HepG2 (cell line): ENCODE data around the gene IRF7. TPM values are rescaled to one million over a fixed set of nuclear protein-coding genes. Genes with fewer than 3 reads are reported as not detected.

Experiments
- ASH2L ChIP-seq: fragments of 300-600, 200-600 bp; sonication (generic); IDR thresholded peaks from 2 replicates; pipeline ENCODE4 v1.7.0; 2017; ENCODE audit warnings: low read depth, mild to moderate bottlenecking, moderate library complexity, mixed read lengths, low read length; ENCODE audit not compliant: insufficient read length
- CAMTA2 ChIP-seq: sonication (generic); formaldehyde crosslinking; IDR thresholded peaks from 2 replicates; pipeline ENCODE4 v1.4.0; 2020; ENCODE audit warnings: mild to moderate bottlenecking, missing genetic modification reagents, borderline replicate concordance
- ELK4 ChIP-seq: sonication (generic); formaldehyde crosslinking; IDR thresholded peaks from 2 replicates; pipeline ENCODE4 v1.9.0; 2021; ENCODE audit warnings: missing genetic modification reagents, borderline replicate concordance
- FOXK1 ChIP-seq: sonication (generic); formaldehyde crosslinking; IDR thresholded peaks from 2 replicates; pipeline ENCODE4 v1.4.0; 2020; ENCODE audit warnings: low read depth, missing genetic modification reagents, borderline replicate concordance
- FOXM1 ChIP-seq: sonication (generic); formaldehyde crosslinking; IDR thresholded peaks from 2 replicates; pipeline ENCODE4 v1.5.0; 2020; ENCODE audit warnings: missing genetic modification reagents
- HOXA7 ChIP-seq: sonication (generic); formaldehyde crosslinking; IDR thresholded peaks from 2 replicates; pipeline ENCODE4 v1.8.1; 2022; ENCODE audit warnings: mild to moderate bottlenecking, missing genetic modification reagents, moderate library complexity
- IRX3 ChIP-seq: sonication (generic); formaldehyde crosslinking; IDR thresholded peaks from 2 replicates; pipeline ENCODE4 v1.8.1; 2023; ENCODE audit warnings: mild to moderate bottlenecking, low read depth, missing genetic modification reagents, borderline replicate concordance
- KDM5A ChIP-seq: fragments of 200-600 bp; sonication (generic); IDR thresholded peaks from 2 replicates; pipeline ENCODE4 v1.7.0; 2018; ENCODE audit warnings: antibody characterized with exemption, mild to moderate bottlenecking, low read length, borderline replicate concordance
- MLLT10 ChIP-seq: sonication (generic); formaldehyde crosslinking; IDR thresholded peaks from 2 replicates; pipeline ENCODE4 v1.4.0; 2020; ENCODE audit warnings: missing genetic modification reagents
- NFATC3 ChIP-seq: sonication (generic); formaldehyde crosslinking; IDR thresholded peaks from 2 replicates; pipeline ENCODE4 v1.5.1; 2020; ENCODE audit warnings: mild to moderate bottlenecking, missing genetic modification reagents
- PHB2 ChIP-seq: fragments of 450-650 bp; IDR thresholded peaks from 2 replicates; pipeline ENCODE4 v1.6.1; 2018; ENCODE audit not compliant: partially characterized antibody
- REST ChIP-seq, 2 experiments: IDR thresholded peaks; 2 replicates each; pipeline ENCODE4 v1.6.1; 2011 to 2012; ENCODE audit warnings: low read length in 2 of 2, borderline replicate concordance in 1 of 2, low read depth in 1 of 2, mild to moderate bottlenecking in 1 of 2, moderate library complexity in 1 of 2
- SMARCC2 ChIP-seq: fragments of 450-650 bp; IDR thresholded peaks from 2 replicates; pipeline ENCODE4 v1.6.1; 2017; ENCODE audit warnings: antibody characterized with exemption, mild to moderate bottlenecking
- SRY ChIP-seq: sonication (generic); formaldehyde crosslinking; IDR thresholded peaks from 2 replicates; pipeline ENCODE4 v1.8.0; 2022; ENCODE audit warnings: mild to moderate bottlenecking, missing genetic modification reagents
- TOPORS ChIP-seq: sonication (generic); formaldehyde crosslinking; IDR thresholded peaks from 2 replicates; pipeline ENCODE4 v1.8.0; 2023; ENCODE audit warnings: mild to moderate bottlenecking, missing genetic modification reagents
- ZBTB7B ChIP-seq: sonication (generic); formaldehyde crosslinking; IDR thresholded peaks from 2 replicates; pipeline ENCODE4 v1.4.0; 2020; ENCODE audit warnings: missing genetic modification reagents
- ZEB1 ChIP-seq: IDR thresholded peaks from 2 replicates; pipeline ENCODE4 v1.6.1; 2012; ENCODE audit warnings: mild to moderate bottlenecking, low read depth, inconsistent platforms; ENCODE audit not compliant: insufficient replicate concordance
- ZGPAT ChIP-seq: IDR thresholded peaks from 2 replicates; pipeline ENCODE4 v1.6.1; 2016; ENCODE audit warnings: mild to moderate bottlenecking
- ZNF224 ChIP-seq: sonication (generic); formaldehyde crosslinking; IDR thresholded peaks from 2 replicates; pipeline ENCODE4 v1.5.0; 2020; ENCODE audit warnings: mild to moderate bottlenecking, missing genetic modification reagents
- ZNF362 ChIP-seq: sonication (generic); formaldehyde crosslinking; IDR thresholded peaks from 2 replicates; pipeline ENCODE4 v1.4.0; 2020; ENCODE audit warnings: missing genetic modification reagents, mild to moderate bottlenecking, borderline replicate concordance
- ZNF580 ChIP-seq: IDR thresholded peaks from 2 replicates; pipeline ENCODE4 v1.6.1; 2016; ENCODE audit warnings: low read depth, borderline replicate concordance
- ZNF788 ChIP-seq: sonication (generic); formaldehyde crosslinking; IDR thresholded peaks from 2 replicates; pipeline ENCODE4 v1.5.0; 2020; ENCODE audit warnings: mild to moderate bottlenecking, missing genetic modification reagents, borderline replicate concordance
- ZNF790 ChIP-seq: sonication (generic); formaldehyde crosslinking; IDR thresholded peaks from 2 replicates; pipeline ENCODE4 v1.8.0; 2022; ENCODE audit warnings: missing genetic modification reagents, mild to moderate bottlenecking, borderline replicate concordance
- polyA plus RNA-seq, 8 experiments: library from polyadenylated mRNA; depleted of rRNA in 3 of 8; stranded (reverse) in 7 of 8; unstranded in 1 of 8; fragments of >200 nt; fragmentation: Illumina TruSeq in 4 of 8; extraction: Trizol in 4 of 8; gene quantifications; 2 replicates each; pipeline versions ENCODE4 v1.2.1 to v1.2.3, GENCODE V29; 2011 to 2016; ENCODE audit warnings: low read depth in 4 of 8, missing spikeins in 1 of 8, mixed read lengths in 1 of 8; ENCODE audit not compliant: insufficient read depth in 1 of 8
- total RNA-seq, 5 experiments: library from RNA; depleted of rRNA; stranded (reverse); fragments of >200 nt; fragmentation: Illumina TruSeq; extraction: Trizol; gene quantifications; 2 replicates each; pipeline ENCODE4 v1.2.3, GENCODE V29; 2016; ENCODE audit warnings: low read depth in 1 of 5

Gene IRF7
- total and polyA plus RNA-seq, 2 of the 13 experiments (the other 11 are each of a cell fraction or from before 2014, with no cell fraction given): not detected

- TF ChIP-seq SRY (CRISPR knock-in tag) (no peak), FOXK1 (CRISPR knock-in tag) (no peak; the same call in 1 of the 2 replicates), ZNF580 (CRISPR knock-in tag) (no peak), ZNF788 (CRISPR knock-in tag) (no peak), NFATC3 (no peak), TOPORS (no peak), ZEB1 (peak; percentile 5), IRX3 (no peak), ASH2L (peak; percentile 45), ZNF362 (CRISPR knock-in tag) (no peak), MLLT10 (CRISPR knock-in tag) (no peak), PHB2 (no peak), KDM5A (no peak), ZBTB7B (CRISPR knock-in tag) (0 out of 2 replicates have a peak, but pooled peaks have one; percentile 62), FOXM1 (CRISPR knock-in tag) (no peak), CAMTA2 (CRISPR knock-in tag) (no peak), ZNF790 (no peak), HOXA7 (no peak), ZGPAT (peak; percentile 57), SMARCC2 (no peak), ELK4 (CRISPR knock-in tag) (no peak), REST (IDR thresholded peaks at IDR 0.05; ENCODE audit: borderline replicate concordance in 1 of 2, low read depth in 1 of 2, low read length in 2 of 2) (no peak), ZNF224 (CRISPR knock-in tag) (no peak)
Observed at GRCh38 chr11:655036-655726, 39.4 kb upstream of the IRF7 start (continued).
